Left renal pelvis (tissue), 4 donors: ENCODE data around the gene SLC6A7. TPM values are rescaled to one million over a fixed set of nuclear protein-coding genes. Genes with fewer than 3 reads are reported as not detected.

Experiments used
- DNase-seq, 4 donors: peaks; one replicate each; pipeline ENCODE4 v3.0.0-alpha.2; 2013; ENCODE audit warnings: low read depth in 4 of 4, low spot score in 3 of 4
- polyA plus RNA-seq, 4 donors: library from polyadenylated mRNA; unstranded; fragments of 120-200 nt; gene quantifications; one replicate each; pipeline ENCODE4 v1.2.1, GENCODE V29; 2013; ENCODE audit not compliant: insufficient read length in 4 of 4

The SLC6A7 gene
- polyA plus RNA-seq, 4 donors: 0.06 to 0.13 (median 0.11) TPM; not detected in 1

DNA sequence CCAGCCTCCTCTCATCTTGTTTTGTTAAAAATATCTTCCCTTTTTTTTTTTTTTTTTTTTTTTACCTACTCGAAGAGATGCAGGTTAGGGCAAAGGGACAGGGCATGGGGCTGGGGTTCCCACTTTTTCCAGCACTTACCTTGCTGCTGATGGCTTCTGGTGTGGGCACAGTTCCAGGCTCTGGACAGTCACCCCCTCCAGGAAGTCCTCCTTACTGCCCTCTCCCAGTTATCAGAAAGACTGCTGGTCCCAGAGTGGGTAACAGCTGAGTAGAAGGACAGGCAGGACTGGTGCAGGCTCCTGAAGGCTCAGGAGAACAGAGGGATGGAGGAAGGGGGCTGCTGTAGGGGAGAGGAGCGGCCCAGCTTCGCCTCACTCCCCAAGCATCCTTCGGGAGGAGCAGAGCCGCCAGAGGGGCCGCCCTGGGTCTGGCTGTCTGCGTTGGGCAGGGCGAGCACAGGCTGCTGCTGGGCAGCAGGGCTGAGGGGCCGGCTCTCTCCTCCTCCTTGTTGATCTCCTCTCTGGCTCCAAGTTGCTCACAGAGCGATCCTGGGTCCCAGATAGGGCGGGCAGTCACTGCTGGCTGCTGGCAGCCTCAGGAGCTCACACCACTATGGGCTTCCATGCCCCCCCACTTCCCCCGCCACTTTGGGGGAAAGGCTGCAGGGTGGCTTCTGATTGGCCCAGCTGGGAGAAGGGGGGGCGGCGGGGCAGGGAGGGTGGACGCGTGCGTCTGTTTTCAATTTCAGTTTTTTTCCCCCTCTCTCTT lies 34.4 kb upstream of the SLC6A7 start, which contains the start of gene PDGFRB:
PDGFRB (minus strand) TSS at position 588 of the 769 bp plus-strand sequence. CDS start 18,798 bp downstream, outside the sequence.
- peak in 2 of 4 donors; percentile 70 to 71 for DNase-seq

DNA sequence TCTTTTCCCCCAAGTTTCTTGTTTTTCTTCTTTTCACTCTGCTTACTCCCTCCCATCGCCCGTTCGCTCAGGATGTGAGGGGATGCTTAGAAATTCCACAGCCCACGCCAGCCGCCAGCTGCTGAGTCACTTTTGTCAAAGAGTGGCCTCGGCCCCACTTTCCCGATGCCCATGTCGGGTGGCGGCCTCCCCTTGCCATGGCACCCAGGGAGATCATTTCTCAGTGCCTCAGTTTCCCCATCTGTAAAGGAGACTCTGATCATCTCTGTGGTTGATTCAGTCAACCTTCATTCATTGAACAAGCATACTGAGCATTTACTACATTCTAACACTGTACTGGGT lies 33.9 kb upstream of the SLC6A7 start:
- DNase-seq: no peak

DNA sequence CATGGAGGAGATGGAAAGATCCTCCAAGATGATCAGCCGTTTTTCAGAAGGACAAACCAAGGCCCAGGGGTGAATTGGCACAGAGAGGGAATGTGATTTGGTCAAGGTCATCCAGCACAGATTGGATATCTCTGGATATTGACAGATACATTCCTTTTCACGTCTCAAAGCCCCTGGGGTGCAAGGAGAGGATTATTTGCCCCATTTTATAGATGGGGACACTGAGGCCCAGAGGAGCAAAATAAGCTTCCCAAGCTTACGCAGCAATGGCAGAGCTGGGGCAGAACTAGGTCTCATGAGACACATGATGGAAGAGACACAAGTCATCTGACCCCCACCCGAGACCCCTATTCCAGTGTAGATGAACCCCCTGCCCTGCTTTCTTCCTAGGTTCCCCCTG lies 33.3 kb upstream of the SLC6A7 start:
- no peak for DNase-seq

DNA sequence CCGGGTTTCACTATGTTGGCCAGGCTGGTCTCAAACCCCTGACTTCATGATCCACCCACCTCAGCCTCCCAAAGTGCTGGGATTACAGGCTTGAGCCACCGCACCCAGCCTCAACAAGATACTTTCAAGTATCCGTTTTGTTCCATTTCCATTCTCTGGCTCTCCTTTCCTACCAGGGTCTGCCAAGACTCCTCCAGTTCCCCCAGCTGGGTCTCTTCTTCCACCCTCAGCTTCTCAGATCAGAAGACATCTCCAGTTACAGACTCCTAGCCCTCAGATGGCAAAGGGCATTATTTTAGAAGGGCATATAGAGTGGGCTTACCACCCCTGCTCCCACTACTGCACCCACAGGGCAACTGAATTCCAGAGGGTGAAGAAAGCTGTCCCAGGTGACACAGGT lies 32.7 kb upstream of the SLC6A7 start:
- no peak for DNase-seq

DNA sequence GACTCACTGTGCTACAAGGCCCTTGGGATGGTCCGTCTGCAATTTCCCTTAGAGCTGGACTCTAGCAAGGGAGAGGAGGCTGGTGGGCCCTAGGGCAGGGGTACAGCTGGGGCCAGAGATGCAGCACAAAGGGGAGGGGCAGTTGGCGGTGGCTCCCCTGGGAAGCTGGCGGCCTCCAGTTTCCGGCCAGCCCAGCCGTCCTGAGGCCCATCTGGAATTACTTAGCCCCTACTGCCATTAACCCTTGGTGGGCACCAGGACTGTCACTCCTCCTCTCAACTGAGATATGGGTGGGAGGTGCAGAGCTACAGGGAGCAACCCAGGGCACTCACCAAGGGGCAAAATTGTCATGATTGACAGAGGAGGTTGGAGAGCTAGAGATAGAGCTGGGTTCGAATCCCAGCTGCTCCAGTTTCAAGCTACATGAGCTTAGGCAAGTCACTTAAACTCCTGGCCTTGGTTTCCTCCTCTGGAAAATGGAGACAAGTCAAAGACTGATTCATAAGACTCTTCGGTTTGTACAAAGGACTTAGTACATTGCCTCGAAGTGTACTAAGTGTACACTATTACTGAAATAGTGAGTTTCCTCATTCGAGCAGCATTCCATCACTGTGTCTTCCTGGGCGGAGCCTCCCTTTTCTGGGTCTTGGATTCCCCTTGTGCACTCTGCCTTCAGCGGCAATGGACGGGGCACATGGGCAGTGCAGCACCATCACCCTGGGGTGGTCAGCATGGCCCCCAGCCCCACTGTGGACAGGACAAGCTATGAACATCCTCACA lies 31.5 kb upstream of the SLC6A7 start:
- DNase-seq: no peak

DNA sequence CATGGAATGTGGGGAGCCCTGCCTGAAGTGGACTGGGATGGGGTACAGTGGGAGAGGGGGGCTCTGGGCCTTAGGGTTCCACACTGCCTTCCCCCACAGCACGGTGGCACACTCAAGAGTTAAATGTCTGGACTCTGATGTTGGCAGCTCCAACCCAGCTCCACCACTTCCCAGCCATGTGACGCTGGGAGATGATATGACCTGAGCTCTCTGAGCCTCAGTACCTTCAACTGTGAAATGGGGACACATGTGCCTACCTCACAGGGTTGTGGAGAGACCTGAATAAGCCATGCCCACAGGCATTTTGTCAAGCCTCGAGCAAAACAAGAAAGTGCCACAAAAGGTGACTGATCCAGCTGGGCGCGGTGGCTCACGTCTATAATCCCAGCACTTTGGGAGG lies 30.8 kb upstream of the SLC6A7 start:
- DNase-seq: no peak

DNA sequence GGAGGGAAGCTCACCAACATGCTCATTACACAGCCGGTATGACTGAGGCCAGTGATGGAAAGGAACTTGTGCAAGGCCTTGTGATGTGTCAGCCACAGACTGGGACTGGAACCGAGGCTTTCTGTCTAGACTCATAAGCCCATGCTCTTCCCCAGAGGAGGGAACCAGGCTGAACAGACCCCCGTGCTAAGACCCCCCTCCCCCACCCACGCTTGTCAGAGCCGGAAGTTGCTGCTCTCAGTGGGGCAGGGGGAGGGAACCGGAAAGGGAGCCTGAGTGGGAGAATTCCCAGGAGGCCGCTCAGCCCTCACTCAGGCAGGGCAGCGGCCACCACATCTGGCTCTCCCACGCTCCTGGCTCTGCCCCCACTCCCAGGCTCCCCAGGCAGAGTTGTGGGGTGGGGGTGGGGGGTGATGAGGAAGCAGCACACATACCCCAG lies 30.1 kb upstream of the SLC6A7 start:
- peak in 1 of 4 donors; percentile 68 for DNase-seq

DNA sequence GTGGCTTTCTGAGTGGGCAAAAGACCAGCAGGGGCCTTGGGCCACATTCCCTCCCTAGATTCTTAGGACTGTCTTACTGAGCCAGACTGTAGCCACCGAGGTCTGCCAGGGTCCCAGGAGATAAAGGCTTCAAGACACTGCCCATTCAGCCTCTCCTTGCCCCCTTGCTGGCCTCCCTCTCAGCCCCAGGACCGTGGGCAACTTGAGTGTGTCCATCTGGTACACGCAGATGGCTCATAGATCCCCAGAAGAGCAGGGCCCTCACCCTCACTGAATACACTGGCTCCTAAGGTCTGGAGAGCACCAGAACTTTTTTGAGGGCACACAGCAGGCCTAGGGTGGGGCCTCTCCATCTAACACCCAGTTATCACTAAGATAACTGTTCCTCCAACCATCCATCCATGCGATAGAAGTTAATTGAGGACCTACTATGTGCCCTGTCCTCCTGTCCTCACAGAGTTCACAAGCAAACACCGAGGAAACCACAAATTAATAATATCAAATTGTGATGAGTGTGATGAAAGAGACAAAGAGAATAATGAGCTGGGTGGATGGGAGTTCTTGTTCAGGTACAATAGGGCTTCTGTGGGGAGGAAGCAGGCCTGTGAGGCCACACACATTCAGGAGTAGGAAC lies 29.3 kb upstream of the SLC6A7 start:
- DNase-seq: no peak

DNA sequence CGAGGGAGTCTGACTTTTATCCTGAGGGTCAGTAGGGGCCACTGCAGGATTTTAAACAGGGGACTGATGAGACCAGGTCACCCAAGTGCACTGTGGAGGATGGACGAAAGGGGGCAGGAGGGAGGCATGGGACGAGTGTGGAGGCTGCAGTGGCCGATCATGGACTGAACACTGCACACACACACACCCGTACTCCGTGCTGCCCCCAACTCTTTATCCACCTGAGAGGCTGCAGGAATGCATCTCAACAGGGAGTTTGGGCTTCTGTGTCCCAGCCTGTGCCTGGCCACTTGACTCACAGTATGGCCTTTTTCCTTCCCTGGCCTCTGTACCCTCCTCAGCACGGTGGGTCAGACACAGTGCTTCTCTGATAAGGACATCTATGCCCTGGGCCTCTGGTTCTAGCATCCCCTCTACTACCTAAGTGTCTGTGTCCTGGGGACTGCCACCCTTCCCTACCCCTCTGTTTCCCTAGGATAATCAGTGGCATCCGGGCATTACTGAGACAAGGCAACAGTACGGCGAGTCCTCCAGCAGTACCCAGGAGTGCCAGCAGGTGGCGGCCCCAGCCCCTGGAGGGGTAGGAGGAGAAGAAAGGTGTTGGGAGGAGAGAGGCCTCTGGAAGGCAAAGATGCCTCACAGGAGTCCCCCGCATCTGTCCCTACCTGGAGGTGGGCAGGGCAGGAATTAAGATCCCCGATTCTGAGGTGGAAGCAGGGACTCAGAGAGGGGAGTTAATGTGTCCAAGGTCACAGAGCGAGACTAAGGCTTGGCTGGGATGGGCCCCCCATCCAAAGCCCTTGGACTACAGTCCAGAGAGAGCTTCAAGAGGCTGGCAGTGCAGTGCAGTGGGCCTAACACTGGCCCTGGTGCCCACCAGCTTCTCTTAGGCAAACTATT lies 28.4 kb upstream of the SLC6A7 start:
- no peak for DNase-seq

DNA sequence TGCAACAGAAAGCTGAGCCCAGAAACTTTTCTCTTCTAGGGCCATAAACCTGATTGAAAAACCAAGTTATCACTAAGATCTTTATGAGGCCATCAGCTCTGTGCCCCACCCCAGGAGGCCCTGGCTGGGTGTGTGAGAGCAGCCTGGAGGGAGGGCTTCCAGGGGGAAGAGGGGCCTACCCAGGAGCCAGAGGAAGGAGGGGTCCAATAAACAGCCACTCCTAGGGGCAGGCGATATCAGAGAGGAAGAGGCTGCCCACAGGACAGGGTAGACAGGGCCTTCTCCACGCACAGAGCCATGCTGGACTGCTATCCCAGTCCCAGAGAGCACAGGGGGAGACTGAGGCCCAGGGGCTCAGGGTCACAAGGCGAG lies 27.7 kb upstream of the SLC6A7 start:
- DNase-seq: no peak

DNA sequence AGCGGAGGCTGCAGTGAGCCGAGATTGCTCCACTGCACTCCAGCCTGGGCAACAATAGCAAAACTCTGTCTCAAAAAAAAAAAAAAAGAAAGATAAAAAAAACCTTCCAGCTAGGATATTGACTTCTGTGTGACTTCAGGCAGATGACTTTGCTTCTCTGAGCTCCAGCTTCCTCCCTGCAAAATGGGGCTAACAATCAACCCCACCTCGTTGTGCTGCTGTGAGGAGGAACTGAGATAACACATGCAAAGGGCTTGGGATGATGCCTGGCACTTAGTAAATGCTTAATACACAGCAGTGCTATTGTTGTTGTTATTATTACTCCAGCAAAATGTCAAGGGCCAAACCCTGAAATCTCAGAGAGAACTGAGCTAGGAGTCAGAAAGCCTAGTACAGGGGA lies 26.8 kb upstream of the SLC6A7 start:
- DNase-seq: no peak

DNA sequence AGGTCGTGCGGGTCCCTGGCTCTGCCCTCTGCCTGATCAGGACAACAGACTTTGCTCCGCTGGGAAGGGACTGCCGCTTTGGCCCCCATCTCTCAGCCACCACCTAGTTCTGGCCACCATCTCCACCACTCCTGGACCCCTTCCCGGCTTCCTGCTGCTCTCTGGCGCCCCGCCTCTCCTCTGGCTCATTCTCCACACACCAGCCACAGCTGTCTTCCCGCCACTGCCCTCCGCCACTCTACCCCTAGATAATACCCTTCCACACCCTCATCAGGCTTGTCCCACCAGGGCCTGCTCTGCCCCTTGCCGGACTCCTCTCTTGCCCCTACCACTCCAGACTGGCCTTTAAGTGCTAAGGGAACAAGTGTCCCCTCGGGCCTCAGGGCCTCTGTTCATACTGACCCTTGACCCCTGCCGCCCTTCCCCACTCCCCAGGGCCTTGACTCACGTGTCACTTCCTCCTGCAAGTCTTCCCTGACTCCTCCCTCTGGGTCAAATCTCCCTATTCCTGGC lies 26.3 kb upstream of the SLC6A7 start:
- DNase-seq: no peak

DNA sequence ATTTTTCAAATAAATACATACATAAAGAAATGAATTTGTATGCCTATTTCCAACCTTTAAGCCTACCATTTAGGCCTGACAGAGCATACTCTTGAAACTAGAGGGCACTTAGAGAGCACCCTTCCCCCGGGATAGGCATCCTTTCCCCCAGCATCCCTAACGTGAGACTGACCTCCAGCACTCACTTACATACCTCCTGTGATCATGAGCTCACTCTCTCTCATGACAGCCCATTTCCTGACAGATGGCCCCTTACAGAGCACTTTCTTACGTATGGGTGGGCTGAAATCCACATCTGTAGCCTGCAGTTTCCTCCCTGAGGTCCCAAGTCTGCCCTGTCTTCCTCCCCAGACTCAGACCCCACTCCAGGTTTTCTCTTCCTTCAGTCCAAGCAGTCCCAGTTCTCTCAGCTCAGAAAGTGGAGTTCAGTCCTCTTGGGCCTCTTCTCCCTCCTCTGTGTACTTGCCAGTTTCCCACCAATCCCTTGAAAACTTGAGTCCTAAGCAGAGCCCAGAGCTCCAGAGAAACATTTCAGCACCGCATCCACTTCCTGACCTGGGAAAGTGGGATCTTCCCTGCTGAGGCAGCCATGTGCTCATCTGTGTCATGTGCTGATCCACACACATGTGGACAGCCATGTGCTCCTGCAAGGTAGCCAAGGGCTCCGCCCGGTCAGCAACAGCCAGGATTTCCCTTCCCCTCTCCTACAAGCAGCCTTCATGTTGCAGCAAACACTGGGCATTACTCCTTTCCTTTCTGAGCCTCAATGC lies 25.5 kb upstream of the SLC6A7 start:
- DNase-seq: no peak

DNA sequence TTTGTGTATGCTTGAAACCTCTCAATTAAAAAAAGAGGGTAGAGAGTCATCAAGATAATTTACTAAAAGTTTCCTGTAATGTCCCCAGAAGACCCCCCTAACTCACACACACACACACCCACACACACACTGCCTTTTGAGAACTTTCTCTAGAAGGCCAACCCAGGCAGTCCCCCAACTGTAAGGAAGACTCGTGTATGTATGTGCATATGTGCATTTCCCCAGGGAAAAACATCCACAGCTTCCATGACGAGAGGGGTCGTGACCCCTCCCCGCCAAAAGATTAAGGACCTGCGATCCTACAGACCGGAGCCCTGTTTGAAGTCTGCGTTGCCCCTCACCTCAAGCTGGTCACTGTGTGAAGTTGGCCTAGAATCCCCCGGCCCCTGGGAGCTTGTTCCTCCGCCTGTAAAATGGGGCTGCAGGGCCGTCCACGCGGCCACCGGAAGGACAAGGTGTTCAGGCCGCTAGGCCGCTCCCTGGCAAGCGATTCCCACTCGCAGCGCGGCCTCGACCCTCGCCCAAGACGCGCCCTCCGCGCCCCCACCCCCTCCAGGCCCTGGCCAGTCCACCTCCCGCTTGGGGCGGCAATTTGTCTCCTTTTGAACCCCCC lies 23.7 kb upstream of the SLC6A7 start:
- no peak for DNase-seq

DNA sequence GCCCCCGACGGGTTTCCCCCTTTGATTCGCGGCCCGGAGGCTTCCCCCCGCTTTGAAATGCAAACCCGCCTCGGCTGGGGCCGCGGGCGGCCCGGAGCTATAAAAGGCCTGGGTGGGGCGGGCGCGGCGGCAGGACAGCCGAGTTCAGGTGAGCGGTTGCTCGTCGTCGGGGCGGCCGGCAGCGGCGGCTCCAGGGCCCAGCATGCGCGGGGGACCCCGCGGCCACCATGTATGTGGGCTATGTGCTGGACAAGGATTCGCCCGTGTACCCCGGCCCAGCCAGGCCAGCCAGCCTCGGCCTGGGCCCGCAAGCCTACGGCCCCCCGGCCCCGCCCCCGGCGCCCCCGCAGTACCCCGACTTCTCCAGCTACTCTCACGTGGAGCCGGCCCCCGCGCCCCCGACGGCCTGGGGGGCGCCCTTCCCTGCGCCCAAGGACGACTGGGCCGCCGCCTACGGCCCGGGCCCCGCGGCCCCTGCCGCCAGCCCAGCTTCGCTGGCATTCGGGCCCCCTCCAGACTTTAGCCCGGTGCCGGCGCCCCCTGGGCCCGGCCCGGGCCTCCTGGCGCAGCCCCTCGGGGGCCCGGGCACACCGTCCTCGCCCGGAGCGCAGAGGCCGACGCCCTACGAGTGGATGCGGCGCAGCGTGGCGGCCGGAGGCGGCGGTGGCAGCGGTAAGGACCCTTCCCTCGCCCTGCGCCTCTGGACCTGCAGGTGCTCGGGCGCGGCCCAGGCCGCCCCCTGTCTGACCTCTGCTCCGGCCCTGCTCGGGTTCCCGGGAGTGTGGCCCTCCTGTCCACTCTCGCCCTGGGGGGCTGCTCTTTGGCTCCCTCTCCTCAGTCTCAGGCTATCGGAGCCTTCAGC lies 23.0 kb upstream of the SLC6A7 start, which contains the start of gene CDX1:
CDX1 (plus strand) TSS at position 129 of the 862 bp plus-strand sequence; CDS start at position 228, 99 bp downstream.
- DNase-seq: no peak

DNA sequence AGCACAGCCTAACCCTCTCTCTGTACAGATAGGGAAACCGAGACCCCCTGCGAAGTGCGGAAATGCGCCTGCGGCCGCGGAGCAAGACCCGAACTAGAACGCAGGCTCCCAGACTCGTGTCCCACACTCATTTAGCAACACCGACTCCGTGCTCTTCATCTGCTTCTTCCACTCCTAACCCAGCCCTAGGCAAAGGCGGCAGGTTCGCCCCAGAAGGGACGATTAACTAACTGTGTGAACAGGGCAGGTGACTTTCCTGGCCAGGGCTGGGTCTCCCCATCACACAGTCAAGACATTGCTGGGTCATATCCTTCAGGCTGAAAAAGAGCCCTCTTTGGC lies 22.4 kb upstream of the SLC6A7 start:
- no peak for DNase-seq

DNA sequence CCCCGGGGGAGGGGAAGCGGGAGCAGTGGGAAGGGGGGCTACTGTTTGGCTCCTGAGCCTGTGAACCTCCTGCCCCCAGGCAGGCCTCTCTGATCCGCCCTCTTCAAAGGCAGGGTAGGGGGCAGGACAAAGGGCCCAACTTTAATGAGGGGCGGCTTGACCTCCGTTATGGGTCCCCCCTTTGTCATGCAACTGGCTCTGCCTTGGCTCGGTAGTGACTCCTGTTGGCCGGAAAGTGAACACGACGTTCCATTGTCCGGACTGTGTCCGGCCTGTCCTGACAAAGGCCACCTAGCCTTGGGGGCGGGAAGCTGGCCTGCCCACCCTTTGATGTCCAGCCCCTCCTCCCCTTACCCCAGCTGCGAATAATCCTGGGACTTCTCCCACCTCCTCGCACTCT lies 22.0 kb upstream of the SLC6A7 start:
- no peak for DNase-seq

DNA sequence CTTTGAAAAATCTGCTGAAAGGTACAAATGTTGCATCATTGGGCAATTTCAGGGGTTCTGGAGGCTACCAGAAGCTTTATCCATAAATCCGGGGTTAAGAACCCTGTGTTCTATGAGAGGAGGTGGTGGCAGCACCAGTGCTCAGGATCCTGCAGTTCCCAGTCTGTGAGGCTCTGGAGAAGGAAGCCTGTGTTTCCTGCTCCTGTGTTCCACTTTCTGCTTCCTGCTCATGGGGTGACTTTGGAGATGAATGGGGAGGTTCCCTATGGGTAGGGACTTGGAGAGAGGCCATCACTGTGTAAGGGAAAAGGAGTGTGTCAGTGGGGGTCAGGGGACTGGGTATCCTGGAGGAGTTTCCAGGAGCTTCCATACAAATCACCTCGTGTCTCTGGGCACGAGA lies 21.0 kb upstream of the SLC6A7 start:
- DNase-seq: no peak
